Measurements from ENCODE around the gene RASSF10. TPM values are rescaled to one million over a fixed set of nuclear protein-coding genes. Genes with fewer than 3 reads are reported as not detected.

RASSF10 gene
- total and polyA plus RNA-seq, 2 donors (not counting 1 experiment from before 2014, with no cell fraction given), result not detected

DNA sequence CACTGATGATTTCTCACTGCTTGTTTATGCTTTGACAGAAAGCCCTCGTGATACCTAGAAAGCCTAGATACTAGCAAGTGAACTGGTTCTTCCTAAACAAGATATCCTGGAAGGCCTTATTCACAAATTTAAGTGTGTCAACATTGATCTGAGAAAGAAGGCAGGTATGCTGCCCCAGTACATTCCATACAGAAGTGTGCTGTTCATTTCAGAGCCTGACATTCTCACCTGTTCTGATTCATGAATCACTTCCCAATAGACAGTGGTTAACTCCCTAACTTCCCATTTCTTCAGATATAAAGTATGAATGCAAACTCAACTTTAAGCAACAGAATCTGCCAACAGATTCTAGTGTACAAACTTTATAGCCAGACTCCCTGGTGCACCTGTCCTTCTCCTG is 15.5 kb upstream of the RASSF10 start:
- Mint-ChIP-seq H3K4me1 (no peaks in the 10 kb centered on the region), H3K9me3 (ENCODE audit: insufficient read depth) (peaks cover 3% of the 10 kb centered on the region), H3K27ac (no peak overlapping the region), H3K27me3 (no peaks in the 10 kb centered on the region), H3K4me3 (no peak overlapping the region)
- Histone ChIP-seq H4K20me1 (ENCODE audit: control insufficient read depth, insufficient read depth, low read length, poor library complexity, severe bottlenecking) (no peaks in the 10 kb centered on the region), H3K9ac (ENCODE audit: low read length) (no peak overlapping the region), H3K27me3 (replicated peaks in 1 of 4; ENCODE audit: control extremely low read depth in 1 of 4, control insufficient read depth in 3 of 4, insufficient read depth in 4 of 4, low read length in 3 of 4) (no peaks in the 10 kb centered on the region), H3K36me3 (replicated peaks in 1 of 2; ENCODE audit: control extremely low read depth in 1 of 2, control insufficient read depth in 1 of 2, extremely low read depth in 1 of 2, insufficient read depth in 2 of 2, low read length in 1 of 2) (no peaks in the 10 kb centered on the region), H3K4me2 (replicated peaks; ENCODE audit: low read depth, low read length, poor library complexity, severe bottlenecking) (no peak overlapping the region), H3K27ac (ENCODE audit: low read length in 2 of 2) (no peak overlapping the region), H3K9me3 (ENCODE audit: control extremely low read depth in 1 of 3, control insufficient read depth in 2 of 3, insufficient read depth in 1 of 3, low read length in 2 of 3) (peaks cover 0 to 6% (median 0%) of the 10 kb centered on the region in 3 donors), H3K4me3 (ENCODE audit: control extremely low read depth in 1 of 5, extremely low read depth in 1 of 5, insufficient read depth in 1 of 5, low read depth in 2 of 5, low read length in 4 of 5) (no peak overlapping the region), H3K4me1 (ENCODE audit: control insufficient read depth in 2 of 2, insufficient read depth in 2 of 2, low read length in 2 of 2) (no peaks in the 10 kb centered on the region), H3K79me2 (ENCODE audit: control insufficient read depth, insufficient read depth, low read length) (no peaks in the 10 kb centered on the region), H2AFZ (ENCODE audit: insufficient read depth, low read depth, low read length, poor library complexity, severe bottlenecking) (no peak overlapping the region)
- no peak for DNase-seq
- ATAC-seq (ENCODE audit: low read depth), result no peak
- no peak for TF ChIP-seq EZH2 (IDR thresholded peaks at IDR 0.05; ENCODE audit: borderline replicate concordance, insufficient read depth, low read depth, low read length, poor library complexity, severe bottlenecking)
- TF ChIP-seq, protein P1, sequence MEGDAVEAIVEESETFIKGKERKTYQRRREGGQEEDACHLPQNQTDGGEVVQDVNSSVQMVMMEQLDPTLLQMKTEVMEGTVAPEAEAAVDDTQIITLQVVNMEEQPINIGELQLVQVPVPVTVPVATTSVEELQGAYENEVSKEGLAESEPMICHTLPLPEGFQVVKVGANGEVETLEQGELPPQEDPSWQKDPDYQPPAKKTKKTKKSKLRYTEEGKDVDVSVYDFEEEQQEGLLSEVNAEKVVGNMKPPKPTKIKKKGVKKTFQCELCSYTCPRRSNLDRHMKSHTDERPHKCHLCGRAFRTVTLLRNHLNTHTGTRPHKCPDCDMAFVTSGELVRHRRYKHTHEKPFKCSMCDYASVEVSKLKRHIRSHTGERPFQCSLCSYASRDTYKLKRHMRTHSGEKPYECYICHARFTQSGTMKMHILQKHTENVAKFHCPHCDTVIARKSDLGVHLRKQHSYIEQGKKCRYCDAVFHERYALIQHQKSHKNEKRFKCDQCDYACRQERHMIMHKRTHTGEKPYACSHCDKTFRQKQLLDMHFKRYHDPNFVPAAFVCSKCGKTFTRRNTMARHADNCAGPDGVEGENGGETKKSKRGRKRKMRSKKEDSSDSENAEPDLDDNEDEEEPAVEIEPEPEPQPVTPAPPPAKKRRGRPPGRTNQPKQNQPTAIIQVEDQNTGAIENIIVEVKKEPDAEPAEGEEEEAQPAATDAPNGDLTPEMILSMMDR (IDR thresholded peaks at IDR 0.05), result no peak
- intact Hi-C loops (cut with micrococcal nuclease), result no loop called here
- ChIA-PET CTCF (no interaction called here), POLR2A (no interaction called here)
- WGBS (ENCODE audit: insufficient coverage), result no CpG with 5 or more reads among the region's 1 CpG

DNA sequence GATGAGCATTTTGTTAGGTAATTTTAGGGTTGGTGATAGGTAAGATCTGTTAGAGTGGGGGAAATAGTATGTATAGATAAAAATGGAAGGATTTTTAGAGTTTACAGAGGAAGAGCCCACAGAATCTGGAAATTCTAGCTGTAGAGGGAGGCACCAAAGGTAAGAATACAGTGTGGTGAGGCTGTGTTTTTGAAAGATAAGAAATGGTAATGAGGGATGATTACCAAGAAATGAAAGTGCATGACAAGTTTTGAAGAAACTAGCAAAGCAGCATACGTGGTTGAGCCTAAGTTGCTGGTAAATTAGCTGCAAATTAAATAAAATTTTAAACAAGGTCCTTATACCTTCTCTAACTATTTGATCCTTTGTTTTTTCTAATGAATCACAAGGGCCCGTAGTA is 14.6 kb upstream of the RASSF10 start:
- Histone ChIP-seq H3K27ac (ENCODE audit: low read length in 2 of 2) (no peak overlapping the region), H3K79me2 (ENCODE audit: control insufficient read depth, insufficient read depth, low read length) (no peaks in the 10 kb centered on the region), H2AFZ (ENCODE audit: insufficient read depth, low read depth, low read length, poor library complexity, severe bottlenecking) (no peak overlapping the region), H3K36me3 (replicated peaks in 1 of 2; ENCODE audit: control extremely low read depth in 1 of 2, control insufficient read depth in 1 of 2, extremely low read depth in 1 of 2, insufficient read depth in 2 of 2, low read length in 1 of 2) (no peaks in the 10 kb centered on the region), H3K9ac (ENCODE audit: low read length) (no peak overlapping the region), H4K20me1 (ENCODE audit: control insufficient read depth, insufficient read depth, low read length, poor library complexity, severe bottlenecking) (no peaks in the 10 kb centered on the region), H3K4me2 (replicated peaks; ENCODE audit: low read depth, low read length, poor library complexity, severe bottlenecking) (no peak overlapping the region), H3K9me3 (ENCODE audit: control extremely low read depth in 1 of 3, control insufficient read depth in 2 of 3, insufficient read depth in 1 of 3, low read length in 2 of 3) (peaks cover 0 to 2% (median 0%) of the 10 kb centered on the region in 3 donors), H3K27me3 (replicated peaks in 1 of 4; ENCODE audit: control extremely low read depth in 1 of 4, control insufficient read depth in 3 of 4, insufficient read depth in 4 of 4, low read length in 3 of 4) (no peaks in the 10 kb centered on the region), H3K4me3 (ENCODE audit: control extremely low read depth in 1 of 5, extremely low read depth in 1 of 5, insufficient read depth in 1 of 5, low read depth in 2 of 5, low read length in 4 of 5) (no peak overlapping the region), H3K4me1 (ENCODE audit: control insufficient read depth in 2 of 2, insufficient read depth in 2 of 2, low read length in 2 of 2) (no peaks in the 10 kb centered on the region)
- no CpG with 5 or more reads among the region's 2 CpGs for WGBS (ENCODE audit: insufficient coverage)
- no peak for TF ChIP-seq EZH2 (IDR thresholded peaks at IDR 0.05; ENCODE audit: borderline replicate concordance, insufficient read depth, low read depth, low read length, poor library complexity, severe bottlenecking)
- H3K27me3 Mint-ChIP-seq, result peaks cover 2% of the 10 kb centered on the region
- no peak overlapping the region for H3K27ac Mint-ChIP-seq
- ATAC-seq (ENCODE audit: low read depth), result no peak
- CTCF ChIA-PET, result no interaction called here
- intact Hi-C loops (cut with micrococcal nuclease), result no loop called here
- H3K4me1 Mint-ChIP-seq, result no peaks in the 10 kb centered on the region
- peaks cover 3% of the 10 kb centered on the region for H3K9me3 Mint-ChIP-seq (ENCODE audit: insufficient read depth)
- DNase-seq, result no peak
- POLR2A ChIA-PET, result no interaction called here
- no peak overlapping the region for H3K4me3 Mint-ChIP-seq

Measured in B cell (primary cell).